Epithelial cell of esophagus (primary cell): ENCODE data around the gene SPSB3.

Source experiments
- DNase-seq: peaks from one replicate; pipeline ENCODE4 v3.0.0; 2010; ENCODE audit warnings: low read depth
- H3K4me3 ChIP-seq: 2 replicates; pipeline ENCODE4 v1.5.1; 2011; ENCODE audit warnings: mild to moderate bottlenecking, low read length, control low read depth
- TF ChIP-seq, protein P1 (sequence below): IDR thresholded peaks from 2 replicates; pipeline ENCODE4 v1.5.1; 2011; ENCODE audit warnings: low read depth, mild to moderate bottlenecking, low read length, control low read depth, inconsistent platforms; ENCODE audit not compliant: insufficient read depth; ENCODE audit errors: missing control alignments

The SPSB3 gene

GRCh38 chr16:1745900-1746692, 36.3 kb downstream of the SPSB3 start:
- H3K4me3 ChIP-seq = no peak overlapping the region
- TF ChIP-seq, protein P1, sequence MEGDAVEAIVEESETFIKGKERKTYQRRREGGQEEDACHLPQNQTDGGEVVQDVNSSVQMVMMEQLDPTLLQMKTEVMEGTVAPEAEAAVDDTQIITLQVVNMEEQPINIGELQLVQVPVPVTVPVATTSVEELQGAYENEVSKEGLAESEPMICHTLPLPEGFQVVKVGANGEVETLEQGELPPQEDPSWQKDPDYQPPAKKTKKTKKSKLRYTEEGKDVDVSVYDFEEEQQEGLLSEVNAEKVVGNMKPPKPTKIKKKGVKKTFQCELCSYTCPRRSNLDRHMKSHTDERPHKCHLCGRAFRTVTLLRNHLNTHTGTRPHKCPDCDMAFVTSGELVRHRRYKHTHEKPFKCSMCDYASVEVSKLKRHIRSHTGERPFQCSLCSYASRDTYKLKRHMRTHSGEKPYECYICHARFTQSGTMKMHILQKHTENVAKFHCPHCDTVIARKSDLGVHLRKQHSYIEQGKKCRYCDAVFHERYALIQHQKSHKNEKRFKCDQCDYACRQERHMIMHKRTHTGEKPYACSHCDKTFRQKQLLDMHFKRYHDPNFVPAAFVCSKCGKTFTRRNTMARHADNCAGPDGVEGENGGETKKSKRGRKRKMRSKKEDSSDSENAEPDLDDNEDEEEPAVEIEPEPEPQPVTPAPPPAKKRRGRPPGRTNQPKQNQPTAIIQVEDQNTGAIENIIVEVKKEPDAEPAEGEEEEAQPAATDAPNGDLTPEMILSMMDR = no peak
- DNase-seq = peak; percentile 54

- DNase-seq = peak; percentile 57
- no peak overlapping the region for H3K4me3 ChIP-seq
- TF ChIP-seq, protein P1 = peak; percentile 6
These were observed 37.0 kb downstream of the SPSB3 start for GRCh38 chr16:1745181-1745899.

- DNase-seq = no peak
- TF ChIP-seq, protein P1 = no peak
- no peak overlapping the region for H3K4me3 ChIP-seq
These were observed 38.0 kb downstream of the SPSB3 start for GRCh38 chr16:1744338-1744840.

DNA sequence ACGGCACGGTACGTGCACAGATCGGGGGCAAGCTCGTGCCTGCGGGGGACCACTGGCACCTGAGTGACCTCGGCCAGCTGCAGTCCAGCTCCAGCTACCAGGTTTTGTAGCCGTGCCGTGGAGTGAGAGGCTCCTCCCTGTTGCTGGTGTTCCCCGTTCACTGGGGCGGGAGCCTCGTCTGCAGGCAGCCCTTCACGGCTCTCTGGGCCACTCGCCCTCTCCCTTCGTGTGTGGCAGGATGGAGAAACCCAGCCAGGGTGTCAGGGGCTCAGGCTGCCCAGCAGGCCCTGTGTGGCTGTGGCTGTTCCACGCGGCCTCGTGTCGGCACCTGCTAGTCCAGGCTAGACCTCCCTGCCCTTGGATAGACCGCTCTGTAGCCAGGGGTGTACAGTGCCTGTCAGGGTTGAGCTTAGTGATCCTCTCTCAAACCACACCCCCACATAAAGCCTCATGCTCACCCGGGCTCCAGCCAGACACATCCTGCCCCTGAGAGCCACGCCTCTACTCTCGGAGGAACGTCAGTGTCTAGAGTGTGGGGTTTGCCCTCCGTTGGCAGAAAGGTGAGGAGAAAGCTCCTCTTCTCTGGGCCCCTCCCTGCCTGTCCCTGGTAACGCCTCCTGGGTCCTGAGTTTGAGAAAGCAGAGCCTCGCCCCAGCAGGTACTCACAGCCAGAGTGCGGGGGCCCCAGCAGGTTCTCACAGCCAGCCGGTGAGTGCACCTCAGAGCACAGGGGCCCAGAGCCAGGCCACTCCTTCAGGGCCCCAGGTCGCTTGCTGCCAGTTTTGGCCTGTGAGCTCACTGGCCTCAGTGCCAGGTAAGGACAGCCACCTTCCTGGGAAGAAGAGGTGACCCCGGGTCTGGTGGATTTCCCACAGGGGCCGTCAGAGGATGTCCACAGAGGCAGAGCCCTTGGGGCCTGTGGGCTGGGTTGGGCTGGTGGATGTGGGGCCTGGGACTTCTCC, 38.7 kb downstream of the SPSB3 start:
- H3K4me3 ChIP-seq = no peak overlapping the region
- TF ChIP-seq, protein P1 = no peak
- DNase-seq = no peak

DNA sequence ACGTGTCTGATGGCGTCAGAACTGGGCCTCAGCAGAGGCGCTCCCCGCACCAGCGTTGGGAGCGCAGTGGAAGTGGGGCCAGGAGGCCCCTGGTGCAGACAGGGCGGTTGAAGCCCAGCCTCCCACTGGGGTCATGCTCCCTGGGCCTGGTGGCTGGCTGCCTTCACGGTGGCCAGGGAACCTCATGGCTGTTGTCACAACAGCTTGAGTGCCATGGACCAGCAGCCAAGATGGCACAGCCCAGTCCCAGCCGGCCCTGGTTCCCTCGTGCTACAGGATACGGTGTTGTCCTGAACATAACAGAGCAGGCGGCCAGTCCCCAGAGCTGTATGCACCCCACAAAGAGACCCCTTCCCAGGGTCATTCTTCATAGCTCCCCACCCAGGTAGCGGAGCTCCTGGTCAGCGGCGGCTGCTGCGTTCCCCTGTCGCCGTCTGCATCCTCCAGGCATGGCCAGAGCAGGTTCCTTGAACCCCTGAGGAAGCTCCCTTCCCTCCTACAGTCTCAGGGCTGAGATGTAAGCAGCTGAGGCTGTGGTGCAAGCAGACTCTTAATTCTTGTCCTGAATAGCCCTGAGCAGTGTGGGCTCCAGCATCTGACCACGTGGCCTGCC, 40.7 kb downstream of the SPSB3 start:
- TF ChIP-seq, protein P1 = no peak
- no peak for DNase-seq
- no peak overlapping the region for H3K4me3 ChIP-seq
